MCF 10A (cell line): ENCODE data around the gene CNTNAP2. TPM values are rescaled to one million over a fixed set of nuclear protein-coding genes. Genes with fewer than 3 reads are reported as not detected.

Source experiments
- BruUV-seq: library from RNA; stranded (reverse); fragments of 400-500 nt; replicated peaks from 2 replicates; lab custom pipeline; 2021; lab: Mats Ljungman, UMichigan
- CTCF ChIA-PET: fragments of 300-600 bp; sonication (Branson Sonifier 250); formaldehyde crosslinking; extraction: SDS; loops from one replicate; lab custom pipeline; 2021; ENCODE audit warnings: antibody characterized with exemption, inconsistent platforms; lab: Yijun Ruan, JAX
- POLR2A ChIA-PET: fragments of 300-600, 350-650 bp; sonication (Branson Sonifier 250); formaldehyde crosslinking; extraction: SDS; loops from one replicate; lab custom pipeline; 2020; ENCODE audit warnings: antibody characterized with exemption, inconsistent platforms; lab: Yijun Ruan, JAX
- DNase-seq: peaks from one replicate; pipeline ENCODE4 v3.0.0-alpha.2; 2018; ENCODE audit not compliant: unreplicated experiment
- H3K27ac Mint-ChIP-seq: one replicate; pipeline ENCODE4 v1.8.0; 2022; ENCODE audit warnings: mild to moderate bottlenecking, low read depth, mixed read lengths; ENCODE audit not compliant: unreplicated experiment
- H3K27me3 Mint-ChIP-seq: one replicate; pipeline ENCODE4 v1.8.0; 2022; ENCODE audit warnings: mixed read lengths; ENCODE audit not compliant: insufficient read depth, unreplicated experiment
- H3K36me3 Mint-ChIP-seq: one replicate; pipeline ENCODE4 v1.8.0; 2022; ENCODE audit warnings: mild to moderate bottlenecking, moderate library complexity, mixed read lengths; ENCODE audit not compliant: insufficient read depth, unreplicated experiment
- H3K4me1 Mint-ChIP-seq: one replicate; pipeline ENCODE4 v1.8.0; 2022; ENCODE audit warnings: mixed read lengths; ENCODE audit not compliant: insufficient read depth, unreplicated experiment
- H3K4me3 Mint-ChIP-seq: one replicate; pipeline ENCODE4 v1.8.0; 2022; ENCODE audit warnings: mild to moderate bottlenecking, moderate library complexity, mixed read lengths; ENCODE audit not compliant: unreplicated experiment
- H3K9me3 Mint-ChIP-seq: one replicate; pipeline ENCODE4 v1.8.0; 2022; ENCODE audit warnings: mixed read lengths; ENCODE audit not compliant: unreplicated experiment
- CTCF ChIP-seq: fragments of 200-600 bp; IDR thresholded peaks from one replicate; pipeline ENCODE4 v1.8.0; 2022; ENCODE audit warnings: antibody characterized with exemption, mild to moderate bottlenecking; ENCODE audit not compliant: unreplicated experiment
- intact Hi-C: fragments of 100-400 bp; cut with micrococcal nuclease; formaldehyde crosslinking; loops from 2 replicates; pipeline ENCODE4 v1.14.1; 2022
- total RNA-seq: library from RNA; stranded (reverse); gene quantifications from 2 replicates; pipeline ENCODE4 v1.2.3, GENCODE V29; 2022

Gene CNTNAP2
- total RNA-seq, 1 experiment from 2014 or later = 1.1 TPM

DNA sequence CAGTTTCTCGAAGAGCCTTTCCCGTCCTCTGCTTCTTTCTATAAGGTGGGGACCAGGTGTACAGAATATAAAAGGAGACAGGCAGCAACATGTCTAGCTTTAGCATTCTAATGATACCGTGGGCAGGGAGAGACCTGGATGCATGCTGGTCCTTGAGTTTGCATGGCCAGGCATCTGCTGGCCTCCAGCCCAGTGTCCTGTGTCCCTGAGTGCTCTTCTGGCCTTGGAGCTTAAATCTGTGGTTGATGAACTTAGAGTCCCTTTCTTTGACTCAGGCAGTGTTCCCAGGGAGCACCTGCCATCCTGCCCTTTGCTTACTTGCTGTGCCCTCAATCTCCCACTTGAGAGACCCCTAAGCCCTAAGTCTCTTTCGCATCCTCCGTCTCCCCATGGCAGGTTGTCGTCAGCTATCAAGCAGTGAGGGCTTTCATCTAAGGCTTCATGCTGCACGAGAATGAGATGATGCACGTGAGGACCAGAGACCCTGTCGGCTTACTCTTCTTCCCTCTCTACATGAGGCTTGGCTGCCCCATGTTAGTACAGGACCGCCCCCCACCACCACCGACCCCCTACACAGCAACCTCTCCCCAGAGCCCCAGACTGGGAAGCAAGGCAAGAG, 2160.6 kb downstream of the CNTNAP2 start:
- H3K4me1 Mint-ChIP-seq = no peaks in the 10 kb centered on the region
- POLR2A ChIA-PET = interaction anchor here (1.0 kb wide), 1 partner anchor 236 kb away, joined by 4 read pairs; no protein-coding TSS in a partner anchor
- H3K4me3 Mint-ChIP-seq = no peak overlapping the region
- H3K9me3 Mint-ChIP-seq = no peaks in the 10 kb centered on the region
- intact Hi-C loops = no loop called here
- peaks cover 6% of the 10 kb centered on the region for H3K36me3 Mint-ChIP-seq
- DNase-seq = no peak
- H3K27ac Mint-ChIP-seq = no peak overlapping the region
- H3K27me3 Mint-ChIP-seq = peaks cover 75% of the 10 kb centered on the region
- no peak for TF ChIP-seq CTCF
- CTCF ChIA-PET = interaction anchor here (0.5 to 2.7 kb wide), 12 partner anchors 8 to 1033 kb away, joined by 3 to 16 read pairs (median 4); no protein-coding TSS in a partner anchor
- no TSS peak for BruUV-seq

GRCh38 chr7:148286150-148286549, 2169.5 kb downstream of the CNTNAP2 start:
- intact Hi-C loops = loop anchor here (1.0 to 5.0 kb wide), 4 partner anchors 21 to 681 kb away; no protein-coding TSS in a partner anchor
- H3K9me3 Mint-ChIP-seq = no peaks in the 10 kb centered on the region
- H3K36me3 Mint-ChIP-seq = peaks cover 4% of the 10 kb centered on the region
- BruUV-seq = no TSS peak
- H3K4me1 Mint-ChIP-seq = no peaks in the 10 kb centered on the region
- no peak overlapping the region for H3K4me3 Mint-ChIP-seq
- ChIA-PET POLR2A (interaction anchor here (0.9 to 1.0 kb wide), 2 partner anchors 198 to 201 kb away, joined by 3 read pairs; no protein-coding TSS in a partner anchor), CTCF (interaction anchor here (0.7 to 5.8 kb wide), 15 partner anchors 8 to 677 kb away, joined by 3 to 91 read pairs (median 4); no protein-coding TSS in a partner anchor)
- TF ChIP-seq CTCF = peak; percentile 47
- peak; percentile 44 for DNase-seq
- H3K27ac Mint-ChIP-seq = no peak overlapping the region
- peaks cover 22% of the 10 kb centered on the region for H3K27me3 Mint-ChIP-seq

GRCh38 chr7:148287538-148287937, 2170.9 kb downstream of the CNTNAP2 start:
- H3K9me3 Mint-ChIP-seq = no peaks in the 10 kb centered on the region
- no peaks in the 10 kb centered on the region for H3K4me1 Mint-ChIP-seq
- peaks cover 28% of the 10 kb centered on the region for H3K27me3 Mint-ChIP-seq
- H3K36me3 Mint-ChIP-seq = no peaks in the 10 kb centered on the region
- ChIA-PET POLR2A (no interaction called here), CTCF (interaction anchor here (0.6 to 1.8 kb wide), 17 partner anchors 8 to 1037 kb away, joined by 3 to 16 read pairs (median 4); no protein-coding TSS in a partner anchor)
- intact Hi-C loops = loop anchor here (2.0 to 5.0 kb wide), 2 partner anchors 23 to 680 kb away; no protein-coding TSS in a partner anchor
- no peak overlapping the region for H3K4me3 Mint-ChIP-seq
- no peak for DNase-seq
- no peak for TF ChIP-seq CTCF
- no TSS peak for BruUV-seq
- no peak overlapping the region for H3K27ac Mint-ChIP-seq

- intact Hi-C loops = loop anchor here (5.0 kb wide), 1 partner anchor 679 kb away; no protein-coding TSS in a partner anchor
- no peak for DNase-seq
- no peak for TF ChIP-seq CTCF
- no peaks in the 10 kb centered on the region for H3K9me3 Mint-ChIP-seq
- H3K36me3 Mint-ChIP-seq = no peaks in the 10 kb centered on the region
- peaks cover 36% of the 10 kb centered on the region for H3K27me3 Mint-ChIP-seq
- no peaks in the 10 kb centered on the region for H3K4me1 Mint-ChIP-seq
- no peak overlapping the region for H3K4me3 Mint-ChIP-seq
- no peak overlapping the region for H3K27ac Mint-ChIP-seq
- POLR2A ChIA-PET = no interaction called here
- BruUV-seq = no TSS peak
- CTCF ChIA-PET = interaction anchor here (0.6 to 4.2 kb wide), 7 partner anchors 24 to 678 kb away, joined by 3 to 17 read pairs (median 6); no protein-coding TSS in a partner anchor
Observed at GRCh38 chr7:148288592-148289151, 2172.1 kb downstream of the CNTNAP2 start.
